ENCODE data around the gene NRXN3. TPM values are rescaled to one million over a fixed set of nuclear protein-coding genes. Genes with fewer than 3 reads are reported as not detected.

The NRXN3 gene
- total and polyA plus RNA-seq, 2 of the 4 experiments (the other 2 are of a cell fraction) = 4.8 to 25.1 TPM

DNA sequence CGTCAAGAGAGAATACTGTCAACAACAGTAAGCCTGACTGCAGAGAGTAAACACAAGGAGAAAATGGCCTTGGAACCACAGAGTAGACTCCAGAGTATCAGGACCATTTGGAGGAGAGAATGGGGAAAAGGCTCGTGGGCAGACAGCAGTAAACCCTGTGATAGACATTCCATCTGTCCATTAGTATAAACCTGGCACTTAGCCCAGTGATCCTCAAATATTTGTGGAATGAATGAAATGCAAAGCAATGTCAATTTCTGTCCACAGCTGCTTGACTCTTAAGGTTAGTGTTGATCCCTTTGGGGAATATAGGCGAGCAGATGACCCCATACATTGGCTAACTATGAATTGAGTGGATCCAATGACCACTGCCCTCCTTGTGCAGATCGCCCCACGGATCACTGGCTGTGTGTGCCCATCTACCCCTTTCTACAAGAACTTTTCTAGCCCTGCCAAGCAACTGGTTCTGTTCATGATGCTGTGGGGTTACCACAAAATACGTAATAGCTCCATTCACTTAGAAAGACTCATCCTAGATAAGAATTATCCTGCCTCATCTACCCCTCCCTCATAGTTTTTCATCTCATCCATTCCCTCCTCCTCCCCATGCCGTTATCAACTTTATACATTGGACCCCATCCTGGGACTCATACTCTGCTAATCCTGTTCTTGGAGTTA lies 846.8 kb downstream of the NRXN3 start:
- dilution Hi-C loops (cut with HindIII; ENCODE audit: low sequenced_read_pairs, unreplicated experiment) = no loop called here
- intact Hi-C loops (cut with micrococcal nuclease) = loop anchor here (10.0 kb wide), 1 partner anchor 1198 kb away; the partner anchor contains the start of gene DIO2
- H3K9me3 ChIP-seq (ENCODE audit: control insufficient read depth, insufficient read depth, low read length) = no peaks in the 10 kb centered on the region
- no peaks in the 10 kb centered on the region for H3K27me3 ChIP-seq (ENCODE audit: control insufficient read depth, insufficient read depth, low read length)
- peak overlapping the region; percentile 32 to 85; a peak in 2 of 4 replicates for H4K8ac ChIP-seq (ENCODE audit: low read depth in 2 of 2, low read length in 2 of 2)
- H4K5ac ChIP-seq (ENCODE audit: low read depth, low read length) = no peak overlapping the region
- peak overlapping the region; percentile 75 for H4K91ac ChIP-seq (ENCODE audit: insufficient read depth, low read depth, low read length)
- no peak overlapping the region for H3K56ac ChIP-seq (ENCODE audit: extremely low read depth, insufficient read depth, low read length)
- no peak overlapping the region for H3K4me3 ChIP-seq (ENCODE audit: insufficient read depth, low read depth, low read length)
- H3K27ac ChIP-seq (ENCODE audit: insufficient read depth, low read length) = no peak overlapping the region
- H3K23ac ChIP-seq (ENCODE audit: low read depth, low read length) = no peak overlapping the region
- H2BK15ac ChIP-seq (ENCODE audit: low read depth, low read length) = peak overlapping the region; percentile 60; the same call in 2 of the 3 replicates
- no peak overlapping the region for H3K4me2 ChIP-seq (ENCODE audit: low read depth, low read length)
- no peaks in the 10 kb centered on the region for H4K20me1 ChIP-seq (ENCODE audit: insufficient read depth, low read length)
- peak overlapping the region; percentile 14; the same call in 1 of the 2 replicates for H3K14ac ChIP-seq (replicated peaks; ENCODE audit: low read depth, low read length)
- H2AFZ ChIP-seq (replicated peaks; ENCODE audit: low read length, poor library complexity) = no peak overlapping the region
- peak overlapping the region; percentile 89 for H2BK120ac ChIP-seq (ENCODE audit: low read depth, low read length)
- peak overlapping the region; percentile 70; the same call in 1 of the 2 replicates for H2AK5ac ChIP-seq (ENCODE audit: low read depth, low read length)
- peak overlapping the region; percentile 37 for H2BK5ac ChIP-seq (ENCODE audit: low read depth, low read length, poor library complexity, severe bottlenecking)
- ChIA-PET CTCF (interaction anchor here (0.6 kb wide), 1 partner anchor 843 kb away, joined by 3 read pairs; no protein-coding TSS in a partner anchor), POLR2A (ENCODE audit: unreplicated experiment) (no interaction called here)
- H2AK9ac ChIP-seq (replicated peaks; ENCODE audit: low read depth, low read length, poor library complexity) = peak overlapping the region; percentile 26
- H3K36me3 ChIP-seq (ENCODE audit: control insufficient read depth, insufficient read depth, low read length) = no peaks in the 10 kb centered on the region
- peak; percentile 88 for DNase-seq
- TF ChIP-seq MAFK (IDR thresholded peaks at IDR 0.05; ENCODE audit: low read depth, low read length) (no peak), BHLHE40 (IDR thresholded peaks at IDR 0.05; ENCODE audit: low read depth, low read length) (no peak), RCOR1 (IDR thresholded peaks at IDR 0.05; ENCODE audit: insufficient replicate concordance, low read length) (peak; percentile 49)
- 0 out of 2 replicates have a peak, but pooled peaks cover 3% of the 10 kb centered on the region for H3K9me1 ChIP-seq (ENCODE audit: insufficient read depth, low read length)
- peaks cover 2% of the 10 kb centered on the region; the same call in 1 of the 2 replicates for H3K4me1 ChIP-seq (ENCODE audit: control insufficient read depth, insufficient read depth, low read length)
- peak overlapping the region; percentile 88 for H2BK20ac ChIP-seq (ENCODE audit: low read depth, low read length)
- in situ Hi-C loops (cut with MboI; ENCODE audit: low sequenced_read_pairs) = loop anchor here (10.0 kb wide), 1 partner anchor 1038 kb away; no protein-coding TSS in a partner anchor
- no peaks in the 10 kb centered on the region for H3K79me1 ChIP-seq (ENCODE audit: low read depth in 1 of 2, low read length in 2 of 2)
- no CpG with 5 or more reads among the region's 7 CpGs for WGBS, 2 experiments (ENCODE audit: extremely low coverage in 2 of 2, insufficient read length in 1 of 2)
- H3K18ac ChIP-seq (ENCODE audit: low read depth, low read length) = peak overlapping the region; percentile 58; the same call in 1 of the 2 replicates
- ATAC-seq (ENCODE audit: low read depth) = peak; percentile 94
- no TSS peak for BruUV-seq (replicated peaks)
- H3K9ac ChIP-seq (ENCODE audit: low read depth, low read length) = no peak overlapping the region
- H3K4ac ChIP-seq (ENCODE audit: low read depth, low read length) = peak overlapping the region; percentile 66

Data from IMR-90 (cell line).